Activated naive CD8-positive, alpha-beta T cell (primary cell): ENCODE data around the gene SLC25A19.
"Not testable (repeated sequence)": the region's sequence is repeated elsewhere in the genome, so short reads cannot be mapped to it uniquely, and the experiment has no call there.

Experiments
- H3K27ac Mint-ChIP-seq: one replicate; pipeline ENCODE4 v1.8.0; 2021; ENCODE audit warnings: mixed read lengths
- H3K27me3 Mint-ChIP-seq: one replicate; pipeline ENCODE4 v1.8.0; 2021; ENCODE audit warnings: mixed read lengths
- H3K36me3 Mint-ChIP-seq: one replicate; pipeline ENCODE4 v1.8.0; 2021; ENCODE audit warnings: mixed read lengths
- H3K4me1 Mint-ChIP-seq: one replicate; pipeline ENCODE4 v1.8.0; 2021; ENCODE audit warnings: low read depth, mixed read lengths
- H3K4me3 Mint-ChIP-seq: one replicate; pipeline ENCODE4 v1.8.0; 2021; ENCODE audit warnings: mild to moderate bottlenecking, mixed read lengths
- H3K9me3 Mint-ChIP-seq: one replicate; pipeline ENCODE4 v1.8.0; 2021; ENCODE audit warnings: low read depth, mixed read lengths

SLC25A19 gene

DNA sequence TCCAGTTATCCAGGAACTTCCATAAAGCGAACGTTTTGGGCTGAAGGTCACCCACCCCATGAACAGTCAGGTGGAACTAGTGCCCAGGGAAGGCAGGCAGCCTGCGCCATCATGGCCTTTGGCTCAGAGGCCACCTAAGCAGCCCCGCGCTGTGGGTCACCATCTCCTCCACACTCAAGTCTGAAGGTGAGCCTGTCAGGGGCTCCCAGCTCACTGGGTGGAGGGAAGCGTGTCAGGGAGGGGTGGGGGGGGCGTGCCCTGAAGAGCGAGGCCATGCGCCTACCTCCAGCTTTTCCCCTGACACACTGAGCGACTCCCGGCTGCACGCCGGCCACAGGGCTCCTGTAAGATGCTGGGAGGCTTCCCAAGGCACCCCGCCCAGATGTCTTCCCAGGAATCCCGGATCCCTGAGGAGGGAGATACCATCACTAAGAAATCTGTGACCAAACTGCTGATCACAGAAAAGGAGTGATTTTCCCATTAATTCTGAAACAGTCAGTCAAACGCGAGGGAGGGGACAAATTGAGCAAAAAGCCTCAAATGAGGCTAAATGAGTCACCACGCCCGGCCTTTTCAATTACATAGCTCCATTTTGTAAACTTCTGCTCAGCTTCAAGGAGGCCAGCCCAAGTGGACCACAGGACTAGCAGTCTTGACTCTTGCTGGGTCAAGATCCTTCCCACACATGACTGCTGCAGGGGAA is 26.5 kb upstream of the SLC25A19 start:
- no peaks in the 10 kb centered on the region for H3K36me3 Mint-ChIP-seq
- no peaks in the 10 kb centered on the region for H3K27me3 Mint-ChIP-seq
- H3K9me3 Mint-ChIP-seq = no peaks in the 10 kb centered on the region
- peak overlapping the region; percentile 58 for H3K27ac Mint-ChIP-seq
- peaks cover 14% of the 10 kb centered on the region for H3K4me1 Mint-ChIP-seq
- no peak overlapping the region for H3K4me3 Mint-ChIP-seq

DNA sequence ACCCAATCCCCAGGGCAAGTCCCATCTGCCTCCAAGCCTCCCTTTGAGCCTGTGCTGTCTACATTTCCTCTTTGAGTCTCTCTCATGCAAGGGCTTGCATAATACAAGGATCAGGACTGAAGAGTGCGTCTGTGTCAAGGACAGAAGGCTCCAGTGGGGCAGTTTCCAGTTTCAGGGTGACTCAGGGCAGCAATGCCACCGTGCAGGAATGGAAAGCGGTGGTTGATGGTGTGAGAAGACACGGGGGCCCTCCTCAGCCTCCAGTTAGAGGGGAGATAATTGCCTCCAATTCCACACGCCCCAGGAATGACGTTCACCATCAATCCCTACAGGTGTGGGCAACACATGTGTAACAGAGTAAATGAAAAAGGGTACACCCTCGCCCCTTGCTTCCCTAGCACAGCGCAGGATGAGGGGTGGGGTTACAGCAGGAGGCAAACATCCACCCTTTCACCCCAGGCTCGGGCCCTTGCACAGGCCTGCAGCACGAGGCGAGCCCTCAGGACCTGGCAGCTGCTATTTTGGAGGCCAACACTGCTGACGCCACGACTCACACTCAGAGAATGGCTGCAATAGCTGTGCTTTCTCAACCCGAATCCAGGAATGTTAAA is 24.8 kb upstream of the SLC25A19 start:
- no peaks in the 10 kb centered on the region for H3K36me3 Mint-ChIP-seq
- H3K4me3 Mint-ChIP-seq = no peak overlapping the region

DNA sequence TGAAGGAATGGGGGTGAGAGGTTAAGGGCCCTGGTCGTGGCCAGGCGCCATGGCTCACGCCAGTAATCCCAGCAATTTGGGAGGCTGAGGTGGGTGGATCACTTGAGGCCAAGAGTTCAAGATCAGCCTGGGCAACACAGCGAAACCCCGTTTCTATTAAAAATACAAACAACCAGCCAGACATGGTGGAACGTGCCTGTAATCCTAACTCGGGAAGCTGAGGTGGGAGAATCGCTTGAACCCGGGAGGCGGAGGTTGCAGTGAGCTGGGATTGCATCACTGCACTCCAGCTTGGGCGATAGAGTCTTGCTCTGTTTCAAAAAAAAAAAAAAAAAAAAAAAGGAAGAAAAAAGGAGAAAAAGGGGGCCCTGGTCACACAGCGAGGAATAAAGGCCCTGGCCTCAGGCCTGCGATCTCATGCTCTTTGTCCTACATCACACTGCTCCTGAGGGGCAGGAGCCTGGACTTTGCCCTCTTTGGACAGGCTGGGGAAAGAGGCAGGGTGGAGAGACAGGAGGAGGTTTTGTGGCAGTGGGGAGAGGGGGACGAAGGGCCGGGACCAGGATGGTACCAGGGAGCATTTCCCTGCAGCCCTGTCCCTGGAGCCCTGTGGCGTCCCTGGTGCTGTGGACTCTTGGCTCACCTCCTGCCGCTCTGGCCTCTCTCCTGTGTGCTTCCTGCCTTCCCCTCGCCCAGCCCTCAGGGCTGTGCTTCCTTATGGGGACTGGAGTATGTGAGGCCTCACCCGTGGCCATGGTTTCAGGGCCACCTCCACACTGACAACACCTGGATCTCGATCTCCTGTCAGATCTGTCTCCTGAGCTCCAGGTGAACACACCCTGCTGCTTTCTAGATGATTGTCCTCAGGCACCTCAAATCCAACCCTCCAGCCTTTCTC is 19.7 kb upstream of the SLC25A19 start:
- Mint-ChIP-seq H3K27me3 (no peaks in the 10 kb centered on the region), H3K9me3 (no peaks in the 10 kb centered on the region), H3K27ac (no peak overlapping the region), H3K4me1 (peaks cover 5% of the 10 kb centered on the region), H3K4me3 (no peak overlapping the region), H3K36me3 (no peaks in the 10 kb centered on the region)

More for the DNA sequence above, 24.8 kb upstream of the SLC25A19 start:
- H3K27me3 Mint-ChIP-seq = no peaks in the 10 kb centered on the region
- H3K4me1 Mint-ChIP-seq = peaks cover 14% of the 10 kb centered on the region
- no peaks in the 10 kb centered on the region for H3K9me3 Mint-ChIP-seq
- H3K27ac Mint-ChIP-seq = peak overlapping the region; percentile 28

DNA sequence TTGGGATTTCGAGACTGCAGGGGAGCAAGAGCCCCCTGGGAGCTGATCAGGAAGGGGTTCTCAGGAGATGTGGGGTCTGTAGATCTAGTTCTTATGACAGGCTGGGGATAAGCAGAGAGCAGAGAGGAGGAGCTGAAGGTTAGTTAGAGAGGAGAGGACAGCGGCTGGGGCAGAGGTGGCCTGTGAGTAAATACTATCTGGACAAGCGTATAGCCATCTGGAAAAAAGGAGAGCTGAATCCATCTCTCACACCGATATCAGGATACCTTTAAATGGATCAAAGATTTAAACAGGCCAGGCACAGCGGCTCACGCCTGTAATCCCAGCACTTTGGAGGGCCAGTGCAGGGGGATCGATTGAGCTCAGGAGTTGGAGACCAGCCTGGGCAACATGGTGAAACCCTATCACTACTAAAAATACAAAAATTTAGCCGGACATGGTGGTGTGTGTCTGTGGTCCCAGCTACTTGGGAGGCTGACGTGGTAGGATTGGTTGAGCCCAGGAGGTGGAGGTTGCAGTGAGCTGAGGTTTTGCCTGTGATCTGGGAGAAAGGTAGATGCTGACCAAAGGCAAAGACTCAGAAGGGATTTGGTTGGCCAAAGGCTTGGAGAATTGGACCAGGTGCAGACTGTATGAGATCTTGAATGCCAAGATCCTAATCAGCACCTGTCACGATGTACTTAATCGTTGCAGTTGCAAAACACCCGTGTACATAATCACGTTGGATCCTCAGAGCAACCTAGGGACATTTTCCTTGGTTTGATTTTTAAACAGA is 18.9 kb upstream of the SLC25A19 start:
- Mint-ChIP-seq H3K27me3 (no peaks in the 10 kb centered on the region), H3K36me3 (no peaks in the 10 kb centered on the region), H3K9me3 (no peaks in the 10 kb centered on the region), H3K4me1 (peaks cover 3% of the 10 kb centered on the region), H3K27ac (no peak overlapping the region), H3K4me3 (no peak overlapping the region)

DNA sequence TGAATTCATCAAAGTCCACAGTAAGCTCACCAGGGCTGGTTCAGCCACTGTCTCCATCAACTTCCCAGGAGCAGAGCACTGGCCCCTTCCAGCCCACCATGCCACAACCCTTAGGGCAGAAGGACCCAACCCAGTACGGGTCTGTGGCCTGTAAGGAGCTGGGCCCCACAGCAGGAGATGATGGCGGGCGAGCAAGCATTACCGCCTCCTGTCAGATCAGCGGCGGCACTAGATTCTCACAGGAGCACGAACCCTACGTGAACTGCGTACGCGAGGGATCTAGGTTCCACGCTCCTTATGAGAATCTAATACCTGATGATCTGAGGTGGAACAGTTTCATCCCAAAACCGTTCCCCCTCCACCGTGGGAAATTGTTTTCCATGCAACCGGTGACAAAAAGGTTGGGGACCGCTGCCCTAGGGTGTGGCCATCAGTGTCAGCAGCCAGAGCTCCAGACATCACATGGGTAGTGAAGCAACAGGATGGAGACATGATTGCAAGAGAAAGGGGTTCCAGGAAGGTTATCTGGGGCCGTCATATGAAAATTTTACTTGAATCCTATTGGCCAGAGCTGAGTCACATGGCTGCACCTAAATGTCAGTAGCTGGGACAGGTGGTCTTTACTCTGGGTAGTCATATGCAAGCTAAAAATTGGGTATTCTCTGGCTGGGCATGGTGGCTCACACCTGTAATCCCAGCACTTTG is 12.4 kb upstream of the SLC25A19 start:
- no peak overlapping the region for H3K4me3 Mint-ChIP-seq
- H3K27ac Mint-ChIP-seq = no peak overlapping the region
- peaks cover 3% of the 10 kb centered on the region for H3K4me1 Mint-ChIP-seq
- no peaks in the 10 kb centered on the region for H3K9me3 Mint-ChIP-seq
- no peaks in the 10 kb centered on the region for H3K27me3 Mint-ChIP-seq
- no peaks in the 10 kb centered on the region for H3K36me3 Mint-ChIP-seq

DNA sequence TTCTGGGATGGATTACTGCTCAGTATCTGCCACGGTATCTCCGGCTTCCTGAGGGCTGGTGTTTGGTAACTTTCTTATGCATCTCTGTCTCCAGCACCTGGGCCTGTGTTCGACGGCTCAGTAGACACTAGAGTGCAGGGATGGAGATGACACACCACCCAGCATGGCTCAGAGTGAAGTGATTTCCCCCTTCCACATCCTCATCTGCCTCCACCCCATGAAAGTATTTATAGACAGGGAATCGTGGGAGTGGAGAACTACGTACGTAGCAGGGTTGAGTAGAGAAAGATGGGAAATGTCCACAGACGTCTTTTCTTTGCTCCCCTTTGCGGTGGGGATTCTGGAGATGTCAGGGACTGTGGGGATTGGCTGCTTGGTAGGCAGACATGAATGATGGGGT is 11.8 kb upstream of the SLC25A19 start:
- Mint-ChIP-seq H3K36me3 (no peaks in the 10 kb centered on the region), H3K9me3 (no peaks in the 10 kb centered on the region), H3K4me3 (no peak overlapping the region), H3K27me3 (no peaks in the 10 kb centered on the region), H3K27ac (no peak overlapping the region), H3K4me1 (peaks cover 3% of the 10 kb centered on the region)

DNA sequence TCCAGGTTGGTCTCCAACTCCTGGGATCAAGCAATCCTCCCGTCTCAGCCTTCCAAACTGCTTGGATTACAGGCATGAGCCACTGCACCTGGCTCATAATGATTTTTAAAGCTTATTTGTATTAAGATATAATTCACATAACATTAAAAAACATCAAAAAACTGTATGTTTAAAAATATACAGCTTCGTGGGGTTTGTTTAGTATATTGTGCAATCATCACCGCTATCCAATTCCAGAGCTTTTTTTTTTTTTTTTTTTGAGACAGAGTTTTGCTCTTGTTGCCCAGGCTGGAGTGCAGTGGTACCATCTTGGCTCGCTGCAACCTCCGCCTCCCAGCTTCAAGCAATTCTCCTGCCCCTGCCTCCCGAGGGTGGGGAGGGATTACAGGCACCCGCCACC is 11.0 kb upstream of the SLC25A19 start:
- H3K27ac Mint-ChIP-seq = no peak overlapping the region

DNA sequence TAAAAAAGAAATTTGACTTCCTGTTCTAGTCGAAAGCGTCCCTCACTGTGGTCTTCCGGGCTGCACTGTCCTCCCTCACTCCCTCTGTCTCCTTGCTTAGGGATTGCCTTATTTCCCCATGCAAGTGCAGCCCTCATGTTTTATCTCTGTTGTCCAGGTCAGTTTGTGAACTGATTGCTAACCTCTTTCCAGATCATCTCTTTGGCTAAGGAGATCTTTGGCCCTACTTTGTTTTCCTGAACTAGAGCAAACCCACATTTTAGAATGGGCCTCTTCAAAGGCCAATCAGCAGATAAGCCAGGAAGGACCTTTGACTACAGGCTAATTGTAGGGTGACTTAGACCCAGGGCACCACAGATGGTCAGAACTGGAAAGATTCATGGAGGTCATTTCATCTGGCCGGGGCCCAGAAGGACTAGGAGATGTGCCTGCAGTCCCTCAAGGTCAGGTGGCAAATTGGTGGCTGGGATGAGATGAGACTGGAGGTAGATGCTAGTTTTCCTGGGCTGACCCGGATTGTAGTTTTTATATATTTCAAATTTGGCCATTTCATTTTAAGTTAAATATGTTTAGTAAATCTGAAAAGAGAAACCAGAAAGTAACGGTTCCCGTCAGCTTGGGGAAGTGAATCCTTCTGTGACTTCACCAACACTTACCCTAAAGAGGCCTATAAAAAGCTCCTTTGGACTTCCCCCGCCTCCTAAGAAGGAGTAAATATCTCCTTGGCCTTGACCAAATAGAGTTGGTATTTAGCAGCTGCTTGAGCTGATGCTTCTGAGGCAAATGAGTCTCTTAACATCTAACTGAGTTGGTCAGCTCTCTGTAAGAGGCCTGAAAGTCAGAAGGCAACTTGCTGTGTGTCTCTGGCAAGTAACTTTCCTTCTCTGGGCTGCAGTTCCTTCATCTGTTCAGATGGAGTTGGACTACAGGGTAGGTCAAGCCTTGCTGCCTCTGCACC is 6.2 kb upstream of the SLC25A19 start:
- Mint-ChIP-seq H3K27me3 (no peaks in the 10 kb centered on the region), H3K36me3 (no peaks in the 10 kb centered on the region), H3K9me3 (no peaks in the 10 kb centered on the region), H3K4me3 (peak overlapping the region; percentile 3), H3K27ac (peak overlapping the region; percentile 41), H3K4me1 (peaks cover 11% of the 10 kb centered on the region)

More for the DNA sequence above, 11.0 kb upstream of the SLC25A19 start:
- H3K27me3 Mint-ChIP-seq = no peaks in the 10 kb centered on the region
- peaks cover 6% of the 10 kb centered on the region for H3K4me1 Mint-ChIP-seq
- H3K36me3 Mint-ChIP-seq = no peaks in the 10 kb centered on the region
- no peak overlapping the region for H3K4me3 Mint-ChIP-seq
- H3K9me3 Mint-ChIP-seq = no peaks in the 10 kb centered on the region

DNA sequence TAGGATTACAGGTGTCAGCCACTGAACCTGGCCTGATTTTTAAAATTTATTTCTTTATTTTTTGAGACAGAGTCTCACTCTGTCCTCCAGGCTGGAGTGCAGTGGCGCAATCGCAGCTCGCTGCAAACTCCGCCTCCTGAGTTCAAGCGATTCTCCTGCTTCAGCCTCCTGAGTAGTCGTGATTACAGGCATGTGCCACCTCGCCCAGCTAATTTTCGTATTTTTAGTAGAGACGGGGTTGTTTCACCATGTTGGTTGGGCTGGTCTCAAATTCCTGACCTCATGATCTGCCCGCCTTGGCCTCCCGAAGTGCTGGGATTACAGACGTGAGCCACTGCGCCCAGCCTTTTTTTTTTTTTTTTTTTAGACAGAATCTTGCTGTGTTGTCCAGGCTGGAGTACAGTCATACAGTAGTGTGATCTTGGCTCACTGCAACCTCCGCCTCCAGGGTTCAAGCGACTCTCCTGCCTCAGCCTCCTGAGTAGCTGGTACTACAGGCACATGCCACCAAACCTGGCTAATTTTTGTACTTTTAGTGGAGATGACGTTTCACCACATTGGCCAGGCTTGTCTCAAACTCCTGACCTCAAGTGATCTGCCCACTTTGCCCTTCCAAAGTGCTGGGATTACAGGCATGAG is 3.7 kb upstream of the SLC25A19 start:
- H3K4me1 Mint-ChIP-seq = peaks cover 20% of the 10 kb centered on the region

DNA sequence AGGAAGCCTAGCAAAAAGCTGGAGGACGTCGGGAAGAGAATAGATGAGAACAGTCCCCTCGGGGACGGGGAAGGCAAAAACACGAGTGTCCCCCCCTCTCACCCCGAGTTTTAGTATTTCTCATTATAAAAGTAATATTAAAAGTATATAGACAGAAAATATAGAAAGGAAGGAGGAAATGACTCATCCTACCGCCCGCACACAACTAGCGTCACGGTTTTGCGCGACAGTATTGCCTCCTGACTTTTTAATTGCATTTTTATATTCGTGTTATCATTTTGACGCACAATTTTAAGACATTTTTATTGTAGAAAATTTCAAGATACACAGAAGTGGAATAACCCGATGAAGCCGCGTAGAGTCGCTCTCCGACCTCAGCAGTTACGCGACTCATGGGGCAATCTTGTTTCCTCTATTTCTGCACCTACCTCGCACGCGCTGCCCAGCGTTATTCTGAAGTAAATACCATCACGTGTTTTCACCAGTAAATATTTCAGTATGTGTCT is 652 bp upstream of the SLC25A19 start:
- Mint-ChIP-seq H3K4me3 (peak overlapping the region; percentile 98), H3K36me3 (peaks cover 5% of the 10 kb centered on the region), H3K27me3 (no peaks in the 10 kb centered on the region), H3K27ac (peak overlapping the region; percentile 100), H3K4me1 (peaks cover 17% of the 10 kb centered on the region), H3K9me3 (no peaks in the 10 kb centered on the region)

More for the DNA sequence above, 3.7 kb upstream of the SLC25A19 start:
- not testable (repeated sequence) for H3K27ac Mint-ChIP-seq, H3K27me3 Mint-ChIP-seq, H3K4me3 Mint-ChIP-seq, H3K9me3 Mint-ChIP-seq, H3K36me3 Mint-ChIP-seq

DNA sequence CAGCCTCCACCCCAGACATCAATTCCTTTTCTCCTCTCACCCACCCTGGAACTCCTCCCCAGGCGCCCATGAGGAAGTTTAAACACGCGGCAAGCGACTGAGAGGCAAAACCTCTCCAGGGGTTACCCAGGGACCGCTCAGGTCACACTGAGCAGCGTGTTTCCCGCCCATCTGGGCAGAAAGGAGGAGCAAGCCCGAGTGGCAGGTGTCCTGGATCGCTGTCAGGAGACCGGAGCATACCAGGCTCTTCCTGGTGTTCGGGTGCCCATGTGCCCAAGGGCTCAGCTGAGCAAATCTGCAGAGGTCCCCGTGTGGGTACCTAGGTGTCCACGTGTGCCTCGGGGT is 491 bp downstream of the SLC25A19 start:
- H3K4me1 Mint-ChIP-seq = peaks cover 18% of the 10 kb centered on the region
- peak overlapping the region; percentile 100 for H3K27ac Mint-ChIP-seq
- H3K27me3 Mint-ChIP-seq = no peaks in the 10 kb centered on the region
- H3K4me3 Mint-ChIP-seq = peak overlapping the region; percentile 98
- H3K9me3 Mint-ChIP-seq = no peaks in the 10 kb centered on the region
- peaks cover 5% of the 10 kb centered on the region for H3K36me3 Mint-ChIP-seq

DNA sequence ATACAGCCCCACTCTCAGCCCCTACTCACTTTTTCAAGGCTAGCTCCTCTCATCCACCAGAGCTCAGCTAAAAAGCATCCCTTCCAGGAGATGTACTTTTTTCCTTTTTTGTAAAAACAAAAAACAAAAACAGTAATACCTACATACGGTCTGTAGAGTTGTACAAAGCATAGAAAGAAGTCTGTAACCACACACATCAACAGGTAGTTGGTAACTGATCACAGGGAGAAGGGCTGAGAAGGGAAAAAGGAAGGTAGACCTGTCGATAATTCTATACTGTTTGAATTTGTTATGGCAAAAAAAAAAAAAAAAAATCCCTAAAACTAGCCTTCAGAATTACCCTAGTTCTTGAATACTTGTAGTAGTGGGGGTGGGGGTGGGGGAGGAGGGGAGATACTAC is 874 bp downstream of the SLC25A19 start:
- Mint-ChIP-seq H3K4me1 (peaks cover 18% of the 10 kb centered on the region), H3K9me3 (no peaks in the 10 kb centered on the region), H3K27ac (peak overlapping the region; percentile 100), H3K27me3 (no peaks in the 10 kb centered on the region), H3K4me3 (peak overlapping the region; percentile 98), H3K36me3 (peaks cover 5% of the 10 kb centered on the region)

DNA sequence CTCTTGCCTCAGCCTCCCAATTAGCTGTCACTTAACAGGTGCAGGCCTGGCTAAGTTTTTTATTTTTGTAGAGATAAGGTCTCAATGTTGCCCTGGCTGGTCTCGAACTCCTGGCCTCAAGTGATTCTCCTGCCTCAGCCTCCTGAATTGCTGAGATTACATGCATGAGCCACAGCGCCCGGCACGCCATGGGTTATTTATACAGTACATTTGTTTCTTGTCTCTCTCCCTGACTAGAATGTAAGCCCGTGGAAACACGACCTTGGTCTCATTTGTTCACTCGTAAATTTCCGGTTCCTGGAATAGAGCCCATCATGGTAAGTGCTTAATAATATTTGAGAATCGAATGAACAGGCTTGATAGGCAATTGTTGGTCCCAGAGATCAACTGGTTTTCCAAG is 2.0 kb downstream of the SLC25A19 start:
- H3K9me3 Mint-ChIP-seq = no peaks in the 10 kb centered on the region
- H3K27ac Mint-ChIP-seq = peak overlapping the region; percentile 72
- peaks cover 18% of the 10 kb centered on the region for H3K4me1 Mint-ChIP-seq
- H3K36me3 Mint-ChIP-seq = peaks cover 5% of the 10 kb centered on the region
- H3K4me3 Mint-ChIP-seq = peak overlapping the region; percentile 98
- no peaks in the 10 kb centered on the region for H3K27me3 Mint-ChIP-seq
